HepG2 (cell line): Measurements from ENCODE around the gene RNU7-1. TPM values are rescaled to one million over a fixed set of nuclear protein-coding genes. Genes with fewer than 3 reads are reported as not detected.

Source experiments
- ATF1 ChIP-seq: IDR thresholded peaks from 2 replicates; pipeline ENCODE4 v1.6.1; 2016; ENCODE audit warnings: mild to moderate bottlenecking, control low read depth
- DPF2 ChIP-seq: sonication (generic); formaldehyde crosslinking; IDR thresholded peaks from 2 replicates; pipeline ENCODE4 v1.4.0; 2020; ENCODE audit warnings: mild to moderate bottlenecking, low read depth, missing genetic modification reagents, borderline replicate concordance
- HMG20A ChIP-seq: IDR thresholded peaks from 2 replicates; pipeline ENCODE4 v1.6.1; 2016; ENCODE audit warnings: borderline replicate concordance
- HNF1B ChIP-seq: sonication (generic); formaldehyde crosslinking; IDR thresholded peaks from 2 replicates; pipeline ENCODE4 v1.5.1; 2020; ENCODE audit warnings: mild to moderate bottlenecking, moderate library complexity, missing genetic modification reagents
- NAIF1 ChIP-seq: sonication (generic); formaldehyde crosslinking; IDR thresholded peaks from 2 replicates; pipeline ENCODE4 v1.5.0; 2020; ENCODE audit warnings: mild to moderate bottlenecking, missing genetic modification reagents, borderline replicate concordance
- PAX8 ChIP-seq: sonication (generic); formaldehyde crosslinking; IDR thresholded peaks from 2 replicates; pipeline ENCODE4 v1.8.0; 2022; ENCODE audit warnings: mild to moderate bottlenecking, missing genetic modification reagents, borderline replicate concordance
- PBX3 ChIP-seq: sonication (generic); formaldehyde crosslinking; IDR thresholded peaks from 2 replicates; pipeline ENCODE4 v1.8.1; 2023; ENCODE audit warnings: missing genetic modification reagents, inconsistent platforms, borderline replicate concordance
- POLR2AphosphoS5 ChIP-seq: IDR thresholded peaks from 2 replicates; pipeline ENCODE4 v1.6.1; 2012; ENCODE audit warnings: low read depth, low read length
- SOX6 ChIP-seq, 2 experiments: fragments of 450-650 bp in 1 of 2; sonication (generic) in 1 of 2; formaldehyde crosslinking in 1 of 2; IDR thresholded peaks; 2 replicates each; pipeline versions ENCODE4 v1.4.0 to v1.6.1; 2017 to 2020; ENCODE audit warnings: antibody characterized with exemption in 1 of 2, mild to moderate bottlenecking in 1 of 2, missing genetic modification reagents in 1 of 2
- THYN1 ChIP-seq: sonication (generic); formaldehyde crosslinking; IDR thresholded peaks from 2 replicates; pipeline ENCODE4 v1.8.1; 2023; ENCODE audit warnings: low read depth, mild to moderate bottlenecking, moderate library complexity, missing genetic modification reagents, borderline replicate concordance
- TRIM24 ChIP-seq: sonication (generic); formaldehyde crosslinking; IDR thresholded peaks from 2 replicates; pipeline ENCODE4 v1.8.0; 2022; ENCODE audit warnings: mild to moderate bottlenecking, missing genetic modification reagents
- ZBTB7A ChIP-seq: sonication (generic); formaldehyde crosslinking; IDR thresholded peaks from 2 replicates; pipeline ENCODE4 v1.8.0; 2022; ENCODE audit warnings: mild to moderate bottlenecking, missing genetic modification reagents
- ZFY ChIP-seq: sonication (generic); formaldehyde crosslinking; IDR thresholded peaks from 2 replicates; pipeline ENCODE4 v1.4.0; 2020; ENCODE audit warnings: missing genetic modification reagents
- ZNF616 ChIP-seq: sonication (generic); formaldehyde crosslinking; IDR thresholded peaks from 2 replicates; pipeline ENCODE4 v1.5.0; 2020; ENCODE audit warnings: low read depth, mild to moderate bottlenecking, missing genetic modification reagents
- polyA plus RNA-seq, 8 experiments: library from polyadenylated mRNA; depleted of rRNA in 3 of 8; stranded (reverse) in 7 of 8; unstranded in 1 of 8; fragments of >200 nt; fragmentation: Illumina TruSeq in 4 of 8; extraction: Trizol in 4 of 8; gene quantifications; 2 replicates each; pipeline versions ENCODE4 v1.2.1 to v1.2.3, GENCODE V29; 2011 to 2016; ENCODE audit warnings: low read depth in 4 of 8, missing spikeins in 1 of 8, mixed read lengths in 1 of 8; ENCODE audit not compliant: insufficient read depth in 1 of 8
- total RNA-seq, 5 experiments: library from RNA; depleted of rRNA; stranded (reverse); fragments of >200 nt; fragmentation: Illumina TruSeq; extraction: Trizol; gene quantifications; 2 replicates each; pipeline ENCODE4 v1.2.3, GENCODE V29; 2016; ENCODE audit warnings: low read depth in 1 of 5
- TF ChIP-seq, protein P1 (sequence below): sonication (generic); formaldehyde crosslinking; IDR thresholded peaks from 2 replicates; pipeline ENCODE4 v1.5.0; 2020; ENCODE audit warnings: missing genetic modification reagents
- TF ChIP-seq, protein P2 (sequence below): sonication (generic); formaldehyde crosslinking; IDR thresholded peaks from 2 replicates; pipeline ENCODE4 v1.5.0; 2020; ENCODE audit warnings: mild to moderate bottlenecking, missing genetic modification reagents, borderline replicate concordance

Gene RNU7-1
- total and polyA plus RNA-seq, 2 of the 13 experiments (the other 11 are each of a cell fraction or from before 2014, with no cell fraction given): not detected

- peak; percentile 86 for TF ChIP-seq ZFY (CRISPR knock-in tag)
- TF ChIP-seq ZBTB7A (CRISPR knock-in tag): peak; percentile 36; the same call in 1 of the 2 replicates
- no peak for TF ChIP-seq TRIM24 (CRISPR knock-in tag)
- no peak for TF ChIP-seq DPF2 (CRISPR knock-in tag)
- TF ChIP-seq SOX6 (IDR thresholded peaks at IDR 0.05): no peak
- TF ChIP-seq SOX6 (CRISPR knock-in tag; IDR thresholded peaks at IDR 0.05): peak; percentile 78
- peak; percentile 95 for TF ChIP-seq NAIF1 (CRISPR knock-in tag)
- TF ChIP-seq, protein P1, sequence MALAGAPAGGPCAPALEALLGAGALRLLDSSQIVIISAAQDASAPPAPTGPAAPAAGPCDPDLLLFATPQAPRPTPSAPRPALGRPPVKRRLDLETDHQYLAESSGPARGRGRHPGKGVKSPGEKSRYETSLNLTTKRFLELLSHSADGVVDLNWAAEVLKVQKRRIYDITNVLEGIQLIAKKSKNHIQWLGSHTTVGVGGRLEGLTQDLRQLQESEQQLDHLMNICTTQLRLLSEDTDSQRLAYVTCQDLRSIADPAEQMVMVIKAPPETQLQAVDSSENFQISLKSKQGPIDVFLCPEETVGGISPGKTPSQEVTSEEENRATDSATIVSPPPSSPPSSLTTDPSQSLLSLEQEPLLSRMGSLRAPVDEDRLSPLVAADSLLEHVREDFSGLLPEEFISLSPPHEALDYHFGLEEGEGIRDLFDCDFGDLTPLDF (CRISPR knock-in tag): peak; percentile 94
- TF ChIP-seq PBX3 (CRISPR knock-in tag): peak; percentile 74; the same call in 1 of the 2 replicates
- TF ChIP-seq HMG20A (CRISPR knock-in tag): no peak
- TF ChIP-seq ZNF616: peak; percentile 91; the same call in 1 of the 2 replicates
- 0 out of 2 replicates have a peak, but pooled peaks have one; percentile 47 for TF ChIP-seq THYN1 (CRISPR knock-in tag)
- no peak for TF ChIP-seq PAX8 (CRISPR knock-in tag)
- TF ChIP-seq, protein P2, sequence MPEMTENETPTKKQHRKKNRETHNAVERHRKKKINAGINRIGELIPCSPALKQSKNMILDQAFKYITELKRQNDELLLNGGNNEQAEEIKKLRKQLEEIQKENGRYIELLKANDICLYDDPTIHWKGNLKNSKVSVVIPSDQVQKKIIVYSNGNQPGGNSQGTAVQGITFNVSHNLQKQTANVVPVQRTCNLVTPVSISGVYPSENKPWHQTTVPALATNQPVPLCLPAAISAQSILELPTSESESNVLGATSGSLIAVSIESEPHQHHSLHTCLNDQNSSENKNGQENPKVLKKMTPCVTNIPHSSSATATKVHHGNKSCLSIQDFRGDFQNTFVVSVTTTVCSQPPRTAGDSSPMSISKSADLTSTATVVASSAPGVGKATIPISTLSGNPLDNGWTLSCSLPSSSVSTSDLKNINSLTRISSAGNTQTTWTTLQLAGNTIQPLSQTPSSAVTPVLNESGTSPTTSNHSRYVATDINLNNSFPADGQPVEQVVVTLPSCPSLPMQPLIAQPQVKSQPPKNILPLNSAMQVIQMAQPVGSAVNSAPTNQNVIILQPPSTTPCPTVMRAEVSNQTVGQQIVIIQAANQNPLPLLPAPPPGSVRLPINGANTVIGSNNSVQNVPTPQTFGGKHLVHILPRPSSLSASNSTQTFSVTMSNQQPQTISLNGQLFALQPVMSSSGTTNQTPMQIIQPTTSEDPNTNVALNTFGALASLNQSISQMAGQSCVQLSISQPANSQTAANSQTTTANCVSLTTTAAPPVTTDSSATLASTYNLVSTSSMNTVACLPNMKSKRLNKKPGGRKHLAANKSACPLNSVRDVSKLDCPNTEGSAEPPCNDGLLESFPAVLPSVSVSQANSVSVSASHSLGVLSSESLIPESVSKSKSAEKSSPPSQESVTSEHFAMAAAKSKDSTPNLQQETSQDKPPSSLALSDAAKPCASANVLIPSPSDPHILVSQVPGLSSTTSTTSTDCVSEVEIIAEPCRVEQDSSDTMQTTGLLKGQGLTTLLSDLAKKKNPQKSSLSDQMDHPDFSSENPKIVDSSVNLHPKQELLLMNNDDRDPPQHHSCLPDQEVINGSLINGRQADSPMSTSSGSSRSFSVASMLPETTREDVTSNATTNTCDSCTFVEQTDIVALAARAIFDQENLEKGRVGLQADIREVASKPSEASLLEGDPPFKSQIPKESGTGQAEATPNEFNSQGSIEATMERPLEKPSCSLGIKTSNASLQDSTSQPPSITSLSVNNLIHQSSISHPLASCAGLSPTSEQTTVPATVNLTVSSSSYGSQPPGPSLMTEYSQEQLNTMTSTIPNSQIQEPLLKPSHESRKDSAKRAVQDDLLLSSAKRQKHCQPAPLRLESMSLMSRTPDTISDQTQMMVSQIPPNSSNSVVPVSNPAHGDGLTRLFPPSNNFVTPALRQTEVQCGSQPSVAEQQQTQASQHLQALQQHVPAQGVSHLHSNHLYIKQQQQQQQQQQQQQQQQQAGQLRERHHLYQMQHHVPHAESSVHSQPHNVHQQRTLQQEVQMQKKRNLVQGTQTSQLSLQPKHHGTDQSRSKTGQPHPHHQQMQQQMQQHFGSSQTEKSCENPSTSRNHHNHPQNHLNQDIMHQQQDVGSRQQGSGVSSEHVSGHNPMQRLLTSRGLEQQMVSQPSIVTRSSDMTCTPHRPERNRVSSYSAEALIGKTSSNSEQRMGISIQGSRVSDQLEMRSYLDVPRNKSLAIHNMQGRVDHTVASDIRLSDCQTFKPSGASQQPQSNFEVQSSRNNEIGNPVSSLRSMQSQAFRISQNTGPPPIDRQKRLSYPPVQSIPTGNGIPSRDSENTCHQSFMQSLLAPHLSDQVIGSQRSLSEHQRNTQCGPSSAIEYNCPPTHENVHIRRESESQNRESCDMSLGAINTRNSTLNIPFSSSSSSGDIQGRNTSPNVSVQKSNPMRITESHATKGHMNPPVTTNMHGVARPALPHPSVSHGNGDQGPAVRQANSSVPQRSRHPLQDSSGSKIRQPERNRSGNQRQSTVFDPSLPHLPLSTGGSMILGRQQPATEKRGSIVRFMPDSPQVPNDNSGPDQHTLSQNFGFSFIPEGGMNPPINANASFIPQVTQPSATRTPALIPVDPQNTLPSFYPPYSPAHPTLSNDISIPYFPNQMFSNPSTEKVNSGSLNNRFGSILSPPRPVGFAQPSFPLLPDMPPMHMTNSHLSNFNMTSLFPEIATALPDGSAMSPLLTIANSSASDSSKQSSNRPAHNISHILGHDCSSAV (CRISPR knock-in tag): no peak
- TF ChIP-seq POLR2AphosphoS5: peak; percentile 63; the same call in 1 of the 2 replicates
- peak; percentile 94 for TF ChIP-seq HNF1B (CRISPR knock-in tag)
- TF ChIP-seq ATF1: peak; percentile 93
Observed at GRCh38 chr12:6937481-6938352, 5.9 kb upstream of the RNU7-1 start (continued).
